Measurements from ENCODE around the gene DMD.

- TF ChIP-seq CTCF (IDR thresholded peaks at IDR 0.05) (peak; percentile 34), EZH2 (IDR thresholded peaks at IDR 0.05; ENCODE audit: borderline replicate concordance, insufficient read depth, low read depth, low read length, poor library complexity, severe bottlenecking) (no peak)
Measured at GRCh38 chrX:31658360-31658759, 1553.0 kb downstream of the DMD start.
